HL-60 (cell line): ENCODE data around the gene FOXP4.

Experiments
- CTCF ChIP-seq: IDR thresholded peaks from one replicate; pipeline ENCODE4 v1.5.1; 2011; ENCODE audit warnings: low read length, control low read depth, inconsistent platforms; ENCODE audit not compliant: insufficient read depth
- POLR2AphosphoS5 ChIP-seq: IDR thresholded peaks from 2 replicates; pipeline ENCODE4 v1.6.1; 2012; ENCODE audit warnings: low read depth

GRCh38 chr6:41618598-41618997 is 72.4 kb downstream of the FOXP4 start:
- TF ChIP-seq CTCF (no peak), POLR2AphosphoS5 (no peak)
